ENCODE measurements around the gene SIK3.

DNA sequence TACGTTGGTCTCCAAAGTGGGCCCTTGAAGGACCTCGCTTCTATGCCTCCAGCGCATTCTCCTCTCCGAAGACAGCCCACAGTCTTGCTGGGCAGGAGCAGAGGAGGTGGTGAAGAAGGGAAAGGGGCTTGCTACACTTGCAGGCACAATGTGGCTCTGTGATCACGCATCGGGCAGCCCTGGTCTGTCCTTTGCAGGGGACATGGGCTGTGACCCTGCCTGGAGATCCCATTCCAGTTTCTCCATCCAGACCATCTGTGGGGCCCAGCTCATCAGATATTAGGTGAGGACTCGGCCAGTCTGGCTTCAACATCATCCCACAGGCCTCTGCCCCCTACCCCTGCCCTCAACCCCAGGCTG is 261.6 kb downstream of the SIK3 start:
- TF ChIP-seq CREB1 (CRISPR knock-in tag; IDR thresholded peaks at IDR 0.05; ENCODE audit: low read depth) (no peak), EZH2phosphoT487 (IDR thresholded peaks at IDR 0.05; ENCODE audit: unreplicated experiment) (no peak), EZH2 (IDR thresholded peaks at IDR 0.05; ENCODE audit: low read depth, unreplicated experiment) (no peak), POLR2AphosphoS5 (IDR thresholded peaks at IDR 0.05; ENCODE audit: low read depth) (no peak), STAT1 (IDR thresholded peaks at IDR 0.05; ENCODE audit: unreplicated experiment) (no peak), ZNF331 (CRISPR knock-in tag; IDR thresholded peaks at IDR 0.05; ENCODE audit: low read depth) (no peak), JUNB (IDR thresholded peaks at IDR 0.05; ENCODE audit: unreplicated experiment) (no peak), NANOG (IDR thresholded peaks at IDR 0.05; ENCODE audit: borderline replicate concordance) (no peak), ZNF114 (CRISPR knock-in tag; IDR thresholded peaks at IDR 0.05) (no peak)
- TF ChIP-seq, protein P1, sequence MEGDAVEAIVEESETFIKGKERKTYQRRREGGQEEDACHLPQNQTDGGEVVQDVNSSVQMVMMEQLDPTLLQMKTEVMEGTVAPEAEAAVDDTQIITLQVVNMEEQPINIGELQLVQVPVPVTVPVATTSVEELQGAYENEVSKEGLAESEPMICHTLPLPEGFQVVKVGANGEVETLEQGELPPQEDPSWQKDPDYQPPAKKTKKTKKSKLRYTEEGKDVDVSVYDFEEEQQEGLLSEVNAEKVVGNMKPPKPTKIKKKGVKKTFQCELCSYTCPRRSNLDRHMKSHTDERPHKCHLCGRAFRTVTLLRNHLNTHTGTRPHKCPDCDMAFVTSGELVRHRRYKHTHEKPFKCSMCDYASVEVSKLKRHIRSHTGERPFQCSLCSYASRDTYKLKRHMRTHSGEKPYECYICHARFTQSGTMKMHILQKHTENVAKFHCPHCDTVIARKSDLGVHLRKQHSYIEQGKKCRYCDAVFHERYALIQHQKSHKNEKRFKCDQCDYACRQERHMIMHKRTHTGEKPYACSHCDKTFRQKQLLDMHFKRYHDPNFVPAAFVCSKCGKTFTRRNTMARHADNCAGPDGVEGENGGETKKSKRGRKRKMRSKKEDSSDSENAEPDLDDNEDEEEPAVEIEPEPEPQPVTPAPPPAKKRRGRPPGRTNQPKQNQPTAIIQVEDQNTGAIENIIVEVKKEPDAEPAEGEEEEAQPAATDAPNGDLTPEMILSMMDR (conservative IDR thresholded peaks at IDR 0.05; ENCODE audit: low read depth in 2 of 2) = no peak
- TF ChIP-seq, protein P2, sequence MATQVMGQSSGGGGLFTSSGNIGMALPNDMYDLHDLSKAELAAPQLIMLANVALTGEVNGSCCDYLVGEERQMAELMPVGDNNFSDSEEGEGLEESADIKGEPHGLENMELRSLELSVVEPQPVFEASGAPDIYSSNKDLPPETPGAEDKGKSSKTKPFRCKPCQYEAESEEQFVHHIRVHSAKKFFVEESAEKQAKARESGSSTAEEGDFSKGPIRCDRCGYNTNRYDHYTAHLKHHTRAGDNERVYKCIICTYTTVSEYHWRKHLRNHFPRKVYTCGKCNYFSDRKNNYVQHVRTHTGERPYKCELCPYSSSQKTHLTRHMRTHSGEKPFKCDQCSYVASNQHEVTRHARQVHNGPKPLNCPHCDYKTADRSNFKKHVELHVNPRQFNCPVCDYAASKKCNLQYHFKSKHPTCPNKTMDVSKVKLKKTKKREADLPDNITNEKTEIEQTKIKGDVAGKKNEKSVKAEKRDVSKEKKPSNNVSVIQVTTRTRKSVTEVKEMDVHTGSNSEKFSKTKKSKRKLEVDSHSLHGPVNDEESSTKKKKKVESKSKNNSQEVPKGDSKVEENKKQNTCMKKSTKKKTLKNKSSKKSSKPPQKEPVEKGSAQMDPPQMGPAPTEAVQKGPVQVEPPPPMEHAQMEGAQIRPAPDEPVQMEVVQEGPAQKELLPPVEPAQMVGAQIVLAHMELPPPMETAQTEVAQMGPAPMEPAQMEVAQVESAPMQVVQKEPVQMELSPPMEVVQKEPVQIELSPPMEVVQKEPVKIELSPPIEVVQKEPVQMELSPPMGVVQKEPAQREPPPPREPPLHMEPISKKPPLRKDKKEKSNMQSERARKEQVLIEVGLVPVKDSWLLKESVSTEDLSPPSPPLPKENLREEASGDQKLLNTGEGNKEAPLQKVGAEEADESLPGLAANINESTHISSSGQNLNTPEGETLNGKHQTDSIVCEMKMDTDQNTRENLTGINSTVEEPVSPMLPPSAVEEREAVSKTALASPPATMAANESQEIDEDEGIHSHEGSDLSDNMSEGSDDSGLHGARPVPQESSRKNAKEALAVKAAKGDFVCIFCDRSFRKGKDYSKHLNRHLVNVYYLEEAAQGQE (IDR thresholded peaks at IDR 0.05; ENCODE audit: unreplicated experiment) = no peak

Data from GM23338 (cell line).